Mesenchymal stem cell (in vitro differentiated cells and primary cell): ENCODE measurements around the gene CLIP2.
"Not testable (repeated sequence)": the region's sequence is repeated elsewhere in the genome, so short reads cannot be mapped to it uniquely, and the experiment has no call there.

Experiments used
- DNase-seq: peaks from one replicate; pipeline ENCODE4 v3.0.0-alpha.2; 2013
- H2AFZ ChIP-seq: one replicate; pipeline ENCODE4 v1.6.1; 2013; ENCODE audit warnings: low read depth, mild to moderate bottlenecking, control low read depth, inconsistent platforms, low read length, moderate library complexity
- H2AK5ac ChIP-seq: 2 replicates; pipeline ENCODE4 v1.6.1; 2013; ENCODE audit warnings: low read length, moderate library complexity, mild to moderate bottlenecking, inconsistent platforms; ENCODE audit not compliant: severe bottlenecking
- H2BK120ac ChIP-seq: one replicate; pipeline ENCODE4 v1.6.1; 2013; ENCODE audit warnings: low read depth, mild to moderate bottlenecking, inconsistent platforms, low read length, moderate library complexity
- H2BK12ac ChIP-seq, 2 experiments: one replicate each; pipeline ENCODE4 v1.6.1; 2013; ENCODE audit warnings: inconsistent platforms in 2 of 2, low read length in 2 of 2, mild to moderate bottlenecking in 2 of 2, moderate library complexity in 2 of 2, control low read depth in 1 of 2
- H2BK15ac ChIP-seq: one replicate; pipeline ENCODE4 v1.6.1; 2013; ENCODE audit warnings: mild to moderate bottlenecking, low read depth, inconsistent platforms; ENCODE audit not compliant: poor library complexity, severe bottlenecking
- H2BK5ac ChIP-seq: 2 replicates; pipeline ENCODE4 v1.6.1; 2013; ENCODE audit warnings: low read depth, mild to moderate bottlenecking, low read length, control low read depth, inconsistent platforms; ENCODE audit not compliant: poor library complexity, severe bottlenecking
- H3K14ac ChIP-seq, 2 experiments: one replicate each; pipeline ENCODE4 v1.6.1; 2013; ENCODE audit warnings: inconsistent platforms in 2 of 2, low read length in 2 of 2, control low read depth in 1 of 2, mild to moderate bottlenecking in 1 of 2, moderate library complexity in 1 of 2
- H3K18ac ChIP-seq, 2 experiments: one replicate each; pipeline ENCODE4 v1.6.1; 2013; ENCODE audit warnings: inconsistent platforms in 2 of 2, low read length in 2 of 2, control low read depth in 1 of 2, low read depth in 1 of 2, mild to moderate bottlenecking in 1 of 2
- H3K23ac ChIP-seq, 2 experiments: one replicate each; pipeline ENCODE4 v1.6.1; 2013; ENCODE audit warnings: inconsistent platforms in 2 of 2, low read length in 2 of 2, mild to moderate bottlenecking in 2 of 2, moderate library complexity in 2 of 2, control low read depth in 1 of 2
- H3K27ac ChIP-seq: 2 replicates; pipeline ENCODE4 v1.5.1; 2013; ENCODE audit warnings: mild to moderate bottlenecking, moderate library complexity, low read length, control low read depth, inconsistent platforms; ENCODE audit not compliant: poor library complexity, severe bottlenecking
- H3K27me3 ChIP-seq, 2 experiments: 2 replicates each; pipeline versions ENCODE4 v1.6.1 to v1.7.0; 2013; ENCODE audit warnings: low read length in 2 of 2, mild to moderate bottlenecking in 2 of 2, moderate library complexity in 2 of 2, control low read depth in 1 of 2, inconsistent platforms in 1 of 2; ENCODE audit not compliant: control insufficient read depth in 1 of 2, insufficient read depth in 1 of 2
- H3K36me3 ChIP-seq, 2 experiments: 2 replicates each; pipeline versions ENCODE4 v1.6.1 to v1.7.0; 2013; ENCODE audit warnings: low read length in 2 of 2, control low read depth in 1 of 2, inconsistent platforms in 1 of 2, low read depth in 1 of 2, mild to moderate bottlenecking in 1 of 2; ENCODE audit not compliant: insufficient read depth in 2 of 2, control insufficient read depth in 1 of 2
- H3K4ac ChIP-seq, 2 experiments: one replicate each; pipeline ENCODE4 v1.6.1; 2013; ENCODE audit warnings: inconsistent platforms in 2 of 2, low read length in 2 of 2, mild to moderate bottlenecking in 2 of 2, moderate library complexity in 2 of 2, control low read depth in 1 of 2, low read depth in 1 of 2
- H3K4me1 ChIP-seq: 2 replicates; pipeline ENCODE4 v1.6.1; 2013; ENCODE audit warnings: low read depth, low read length, control low read depth; ENCODE audit not compliant: control insufficient read depth, insufficient read depth
- H3K4me2 ChIP-seq: 2 replicates; pipeline ENCODE4 v1.6.1; 2013; ENCODE audit warnings: low read length, mild to moderate bottlenecking, inconsistent platforms; ENCODE audit not compliant: poor library complexity, severe bottlenecking
- H3K4me3 ChIP-seq, 2 experiments: 2 replicates each; pipeline versions ENCODE4 v1.5.1 to v1.7.0; 2013; ENCODE audit warnings: low read length in 2 of 2, mild to moderate bottlenecking in 2 of 2, control low read depth in 1 of 2, low read depth in 1 of 2; ENCODE audit not compliant: insufficient read depth in 1 of 2
- H3K79me1 ChIP-seq: replicated peaks from 2 replicates; pipeline ENCODE4 v1.6.1; 2013; ENCODE audit warnings: mild to moderate bottlenecking, control low read depth, low read length, inconsistent platforms; ENCODE audit not compliant: poor library complexity, severe bottlenecking
- H3K9ac ChIP-seq: 2 replicates; pipeline ENCODE4 v1.7.0; 2013; ENCODE audit warnings: mild to moderate bottlenecking, low read length, moderate library complexity
- H3K9me3 ChIP-seq: 2 replicates; pipeline ENCODE4 v1.7.0; 2013; ENCODE audit warnings: mild to moderate bottlenecking, low read length; ENCODE audit not compliant: control insufficient read depth
- H4K8ac ChIP-seq: one replicate; pipeline ENCODE4 v1.6.1; 2013; ENCODE audit warnings: inconsistent platforms, mild to moderate bottlenecking, low read length, moderate library complexity
- H4K91ac ChIP-seq: one replicate; pipeline ENCODE4 v1.6.1; 2013; ENCODE audit warnings: mild to moderate bottlenecking, low read length, inconsistent platforms
- WGBS: methylation state at CpG from one replicate; pipeline ENCODE4 v1.1.7; 2013; ENCODE audit warnings: mixed read lengths; 5-methylcytosine and 5-hydroxymethylcytosine counted together

CLIP2 gene

GRCh38 chr7:74379938-74380337 lies 90.7 kb downstream of the CLIP2 start:
- Histone ChIP-seq H3K36me3 (peaks cover 33 to 52% of the 10 kb centered on the region in 2 experiments), H4K8ac (no peak overlapping the region), H3K9ac (no peak overlapping the region), H3K4me3 (no peak overlapping the region), H3K23ac (no peak overlapping the region), H3K9me3 (no peaks in the 10 kb centered on the region), H2BK12ac (no peak overlapping the region), H2BK120ac (no peak overlapping the region), H3K4me1 (peaks cover 3% of the 10 kb centered on the region), H3K18ac (no peak overlapping the region), H3K4ac (no peak overlapping the region), H3K14ac (no peak overlapping the region), H4K91ac (no peak overlapping the region), H3K27ac (no peak overlapping the region), H3K27me3 (no peaks in the 10 kb centered on the region), H3K4me2 (no peak overlapping the region), H2AK5ac (no peak overlapping the region), H2BK15ac (no peak overlapping the region), H2AFZ (no peak overlapping the region), H3K79me1 (peaks cover 4% of the 10 kb centered on the region), H2BK5ac (no peak overlapping the region)
- no peak for DNase-seq
- WGBS: 93% methylated on average over 2 of the region's 2 CpGs

GRCh38 chr7:74380720-74381119 lies 91.5 kb downstream of the CLIP2 start:
- no peak overlapping the region for H2AK5ac ChIP-seq
- H3K23ac ChIP-seq: no peak overlapping the region
- H3K9ac ChIP-seq: no peak overlapping the region
- H2AFZ ChIP-seq: no peak overlapping the region
- H2BK12ac ChIP-seq: no peak overlapping the region
- H4K8ac ChIP-seq: no peak overlapping the region
- H3K27me3 ChIP-seq: no peaks in the 10 kb centered on the region
- no peak for DNase-seq
- H3K4me3 ChIP-seq: no peak overlapping the region
- no peak overlapping the region for H2BK5ac ChIP-seq
- no peak overlapping the region for H2BK120ac ChIP-seq
- H2BK15ac ChIP-seq: no peak overlapping the region
- H3K14ac ChIP-seq: no peak overlapping the region
- 88% methylated on average over 5 of the region's 7 CpGs for WGBS
- H3K36me3 ChIP-seq: peaks cover 31 to 52% of the 10 kb centered on the region in 2 experiments
- H3K4me2 ChIP-seq: no peak overlapping the region
- H3K9me3 ChIP-seq: no peaks in the 10 kb centered on the region
- H3K18ac ChIP-seq: no peak overlapping the region
- H4K91ac ChIP-seq: no peak overlapping the region
- peaks cover 3% of the 10 kb centered on the region for H3K4me1 ChIP-seq
- H3K79me1 ChIP-seq: peaks cover 4% of the 10 kb centered on the region
- no peak overlapping the region for H3K4ac ChIP-seq
- H3K27ac ChIP-seq: no peak overlapping the region

GRCh38 chr7:74384086-74384485 lies 94.9 kb downstream of the CLIP2 start:
- H2AK5ac ChIP-seq, H3K14ac ChIP-seq, H3K4me2 ChIP-seq, H3K23ac ChIP-seq, H3K4me3 ChIP-seq, DNase-seq, H3K27ac ChIP-seq, H2BK120ac ChIP-seq, H4K91ac ChIP-seq, H3K9ac ChIP-seq, H3K9me3 ChIP-seq, H3K18ac ChIP-seq, H3K27me3 ChIP-seq, H2BK12ac ChIP-seq, H3K79me1 ChIP-seq, H2AFZ ChIP-seq, H4K8ac ChIP-seq, H3K4me1 ChIP-seq, H3K4ac ChIP-seq, H2BK5ac ChIP-seq, H2BK15ac ChIP-seq: not testable (repeated sequence)
- WGBS: 92% methylated on average over 4 of the region's 4 CpGs
- H3K36me3 ChIP-seq: peaks cover 26 to 43% of the 10 kb centered on the region in 2 experiments

- H3K36me3 ChIP-seq: peaks cover 29 to 46% of the 10 kb centered on the region in 2 experiments
- not testable (repeated sequence) for H2BK120ac ChIP-seq, H2AK5ac ChIP-seq, H3K4me3 ChIP-seq, H4K8ac ChIP-seq, H2BK5ac ChIP-seq, H4K91ac ChIP-seq, H3K9me3 ChIP-seq, H3K4me1 ChIP-seq, H2BK15ac ChIP-seq, H2AFZ ChIP-seq, H3K4ac ChIP-seq, H3K4me2 ChIP-seq, H3K27me3 ChIP-seq, H3K18ac ChIP-seq, H3K14ac ChIP-seq, H3K79me1 ChIP-seq, H3K27ac ChIP-seq, DNase-seq, H3K23ac ChIP-seq, H2BK12ac ChIP-seq, H3K9ac ChIP-seq
- 84% methylated on average over 6 of the region's 8 CpGs for WGBS
These were observed 95.6 kb downstream of the CLIP2 start for GRCh38 chr7:74384854-74385253.
